Natural killer cell (primary cell): Measurements from ENCODE around the gene LHX6. TPM values are rescaled to one million over a fixed set of nuclear protein-coding genes. Genes with fewer than 3 reads are reported as not detected.

Experiments
- ATAC-seq, 3 donors: fragments of 150-1000 bp in 2 of 3; fragments of 200-7000 bp in 1 of 3; cut with Tn5 transposase; 1 replicate in 1 of 3; 2 replicates in 2 of 3; pipeline ENCODE4 v1.10.0; 2021; ENCODE audit warnings: mild to moderate bottlenecking in 2 of 3, moderate library complexity in 2 of 3
- DNase-seq, 2 donors: peaks; one replicate each; pipeline versions ENCODE4 v3.0.0 to v3.0.0-alpha.2; 2013 to 2021; ENCODE audit warnings: mixed read lengths in 1 of 2
- H3K27ac ChIP-seq: one replicate; pipeline ENCODE4 v1.5.1; 2013; ENCODE audit warnings: mild to moderate bottlenecking, low read length
- H3K27me3 ChIP-seq: one replicate; pipeline ENCODE4 v1.6.1; 2013; ENCODE audit warnings: low read length; ENCODE audit not compliant: control insufficient read depth, insufficient read depth
- H3K36me3 ChIP-seq: one replicate; pipeline ENCODE4 v1.6.1; 2013; ENCODE audit warnings: low read length; ENCODE audit not compliant: control insufficient read depth, insufficient read depth
- H3K4me1 ChIP-seq: one replicate; pipeline ENCODE4 v1.6.1; 2013; ENCODE audit warnings: low read length; ENCODE audit not compliant: control insufficient read depth, insufficient read depth
- H3K4me3 ChIP-seq: one replicate; pipeline ENCODE4 v1.5.1; 2013; ENCODE audit warnings: low read length
- H3K9me3 ChIP-seq: one replicate; pipeline ENCODE4 v1.6.1; 2013; ENCODE audit warnings: low read length; ENCODE audit not compliant: control insufficient read depth, insufficient read depth
- H3K27ac Mint-ChIP-seq, 2 donors: one replicate each; pipeline ENCODE4 v1.8.0; 2022; ENCODE audit warnings: mild to moderate bottlenecking in 2 of 2, mixed read lengths in 2 of 2, moderate library complexity in 1 of 2
- H3K27me3 Mint-ChIP-seq, 2 donors: one replicate each; pipeline ENCODE4 v1.8.0; 2022; ENCODE audit warnings: low read depth in 2 of 2, mixed read lengths in 2 of 2
- H3K36me3 Mint-ChIP-seq: one replicate; pipeline ENCODE4 v1.8.0; 2022; ENCODE audit warnings: mixed read lengths
- H3K4me1 Mint-ChIP-seq, 2 donors: one replicate each; pipeline ENCODE4 v1.8.0; 2022; ENCODE audit warnings: mixed read lengths in 2 of 2
- H3K4me3 Mint-ChIP-seq: one replicate; pipeline ENCODE4 v1.8.0; 2022; ENCODE audit warnings: mild to moderate bottlenecking, moderate library complexity, mixed read lengths
- H3K9me3 Mint-ChIP-seq, 2 donors: one replicate each; pipeline ENCODE4 v1.8.0; 2022; ENCODE audit warnings: mixed read lengths in 2 of 2
- WGBS: methylation state at CpG from one replicate; pipeline ENCODE4 v1.1.7; 2013; ENCODE audit warnings: missing lambda C conversion rate; ENCODE audit not compliant: insufficient coverage; 5-methylcytosine and 5-hydroxymethylcytosine counted together
- intact Hi-C: fragments of 100-400 bp; cut with micrococcal nuclease; formaldehyde crosslinking; loops from one replicate; pipeline ENCODE4 v1.14.2; 2022
- total RNA-seq, 4 donors: library from RNA; stranded (reverse); fragments of 120-200 nt in 1 of 4; gene quantifications; one replicate each; pipeline versions ENCODE4 v1.2.3 to v1.2.4, GENCODE V29; 2013 to 2022
- TF ChIP-seq, protein P1 (sequence below): fragments of 200-600 bp; IDR thresholded peaks from one replicate; pipeline ENCODE4 v1.8.0; 2022; ENCODE audit warnings: antibody characterized with exemption

Gene LHX6
- total RNA-seq, 3 donors from 2014 or later (not counting 1 experiment from before 2014, with no cell fraction given) = not detected

DNA sequence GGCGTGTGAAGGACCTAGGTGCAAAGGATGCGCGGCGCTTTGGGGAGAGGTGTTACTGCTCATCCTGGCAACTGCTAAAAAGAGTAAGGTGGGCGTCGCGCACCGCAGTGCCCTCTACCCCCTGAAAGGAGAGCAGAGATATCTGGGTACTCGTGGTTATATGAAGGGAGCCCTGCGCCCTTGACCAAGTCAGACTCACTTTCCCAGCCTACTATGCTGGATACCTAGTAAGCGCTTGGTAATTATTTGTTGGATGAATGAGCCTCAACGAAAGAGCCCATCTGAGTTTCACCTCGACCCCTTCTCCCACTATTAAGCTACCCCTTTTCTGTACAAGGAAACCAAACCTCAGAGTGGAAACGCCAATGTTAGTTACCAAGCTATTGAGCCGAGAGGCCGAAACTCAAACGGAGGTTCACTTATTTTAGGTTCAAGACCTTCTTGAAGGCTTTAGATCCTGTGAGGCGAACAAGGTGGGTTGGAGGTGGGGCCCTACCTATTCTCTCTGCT is 8.0 kb downstream of the LHX6 start:
- Mint-ChIP-seq H3K4me1 (peaks cover 18 to 25% of the 10 kb centered on the region in 2 donors), H3K27me3 (peaks cover 72 to 84% of the 10 kb centered on the region in 2 donors), H3K4me3 (no peak overlapping the region), H3K9me3 (no peaks in the 10 kb centered on the region), H3K36me3 (no peaks in the 10 kb centered on the region), H3K27ac (no peak overlapping the region)
- H3K27ac ChIP-seq = no peak overlapping the region
- no peak for DNase-seq
- no peak overlapping the region for H3K4me3 ChIP-seq
- TF ChIP-seq, protein P1, sequence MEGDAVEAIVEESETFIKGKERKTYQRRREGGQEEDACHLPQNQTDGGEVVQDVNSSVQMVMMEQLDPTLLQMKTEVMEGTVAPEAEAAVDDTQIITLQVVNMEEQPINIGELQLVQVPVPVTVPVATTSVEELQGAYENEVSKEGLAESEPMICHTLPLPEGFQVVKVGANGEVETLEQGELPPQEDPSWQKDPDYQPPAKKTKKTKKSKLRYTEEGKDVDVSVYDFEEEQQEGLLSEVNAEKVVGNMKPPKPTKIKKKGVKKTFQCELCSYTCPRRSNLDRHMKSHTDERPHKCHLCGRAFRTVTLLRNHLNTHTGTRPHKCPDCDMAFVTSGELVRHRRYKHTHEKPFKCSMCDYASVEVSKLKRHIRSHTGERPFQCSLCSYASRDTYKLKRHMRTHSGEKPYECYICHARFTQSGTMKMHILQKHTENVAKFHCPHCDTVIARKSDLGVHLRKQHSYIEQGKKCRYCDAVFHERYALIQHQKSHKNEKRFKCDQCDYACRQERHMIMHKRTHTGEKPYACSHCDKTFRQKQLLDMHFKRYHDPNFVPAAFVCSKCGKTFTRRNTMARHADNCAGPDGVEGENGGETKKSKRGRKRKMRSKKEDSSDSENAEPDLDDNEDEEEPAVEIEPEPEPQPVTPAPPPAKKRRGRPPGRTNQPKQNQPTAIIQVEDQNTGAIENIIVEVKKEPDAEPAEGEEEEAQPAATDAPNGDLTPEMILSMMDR = no peak
- intact Hi-C loops = no loop called here
- H3K9me3 ChIP-seq = no peaks in the 10 kb centered on the region
- peaks cover 18% of the 10 kb centered on the region for H3K4me1 ChIP-seq
- 64% methylated on average over 16 of the region's 18 CpGs for WGBS
- H3K36me3 ChIP-seq = no peaks in the 10 kb centered on the region
- peaks cover 32% of the 10 kb centered on the region for H3K27me3 ChIP-seq
- ATAC-seq = no peak

DNA sequence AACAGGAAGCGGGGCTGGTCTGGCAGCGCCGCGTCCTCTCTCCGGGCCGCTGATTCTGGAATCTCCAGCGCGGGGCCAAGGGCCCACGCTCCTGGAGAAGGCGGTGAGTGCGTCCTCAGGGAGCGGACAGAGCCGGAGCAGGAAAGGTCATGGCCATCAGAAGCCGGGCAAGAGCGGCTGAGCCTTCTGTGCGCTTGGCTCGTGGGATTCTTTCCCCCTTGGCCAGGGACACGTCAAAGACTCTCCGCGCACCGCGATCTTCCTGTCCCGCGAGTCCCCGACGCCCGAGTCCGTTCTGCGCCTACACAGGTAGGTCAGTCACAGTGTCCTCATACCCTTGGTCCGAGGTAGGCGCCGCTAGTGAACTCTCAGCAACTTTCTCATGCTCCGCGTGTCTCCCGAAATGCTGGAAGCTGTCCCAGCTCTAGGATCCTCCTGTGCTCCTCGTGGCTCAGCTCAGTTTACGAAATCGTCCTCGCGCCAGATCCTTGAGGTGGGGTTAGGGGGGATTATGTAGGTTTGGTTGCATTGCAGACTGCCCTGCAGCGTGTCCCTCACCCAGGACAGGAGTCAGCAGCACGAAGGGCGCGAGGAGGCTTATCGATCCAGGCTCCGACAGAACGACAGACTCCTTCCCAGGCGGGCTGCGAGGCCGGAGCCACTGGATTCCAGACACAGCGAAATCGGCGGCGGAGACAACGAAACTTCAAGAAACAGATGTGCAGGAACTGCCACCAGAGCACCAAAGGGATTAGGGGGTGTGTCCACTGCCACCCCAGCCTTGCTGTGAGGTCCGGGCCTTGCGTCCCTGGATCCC is 8.7 kb downstream of the LHX6 start:
- no peaks in the 10 kb centered on the region for H3K36me3 ChIP-seq
- peaks cover 77 to 84% of the 10 kb centered on the region in 2 donors for H3K27me3 Mint-ChIP-seq
- 41% methylated on average over 57 of the region's 57 CpGs for WGBS
- peaks cover 18 to 25% of the 10 kb centered on the region in 2 donors for H3K4me1 Mint-ChIP-seq
- no peak overlapping the region for H3K27ac ChIP-seq
- H3K4me3 ChIP-seq = no peak overlapping the region
- H3K27me3 ChIP-seq = peaks cover 32% of the 10 kb centered on the region
- no peak overlapping the region for H3K4me3 Mint-ChIP-seq
- intact Hi-C loops = no loop called here
- ATAC-seq (no peak), DNase-seq (no peak)
- TF ChIP-seq, protein P1 = no peak
- H3K27ac Mint-ChIP-seq = no peak overlapping the region
- peaks cover 18% of the 10 kb centered on the region for H3K4me1 ChIP-seq
- H3K9me3 Mint-ChIP-seq = no peaks in the 10 kb centered on the region
- no peaks in the 10 kb centered on the region for H3K9me3 ChIP-seq
- no peaks in the 10 kb centered on the region for H3K36me3 Mint-ChIP-seq

DNA sequence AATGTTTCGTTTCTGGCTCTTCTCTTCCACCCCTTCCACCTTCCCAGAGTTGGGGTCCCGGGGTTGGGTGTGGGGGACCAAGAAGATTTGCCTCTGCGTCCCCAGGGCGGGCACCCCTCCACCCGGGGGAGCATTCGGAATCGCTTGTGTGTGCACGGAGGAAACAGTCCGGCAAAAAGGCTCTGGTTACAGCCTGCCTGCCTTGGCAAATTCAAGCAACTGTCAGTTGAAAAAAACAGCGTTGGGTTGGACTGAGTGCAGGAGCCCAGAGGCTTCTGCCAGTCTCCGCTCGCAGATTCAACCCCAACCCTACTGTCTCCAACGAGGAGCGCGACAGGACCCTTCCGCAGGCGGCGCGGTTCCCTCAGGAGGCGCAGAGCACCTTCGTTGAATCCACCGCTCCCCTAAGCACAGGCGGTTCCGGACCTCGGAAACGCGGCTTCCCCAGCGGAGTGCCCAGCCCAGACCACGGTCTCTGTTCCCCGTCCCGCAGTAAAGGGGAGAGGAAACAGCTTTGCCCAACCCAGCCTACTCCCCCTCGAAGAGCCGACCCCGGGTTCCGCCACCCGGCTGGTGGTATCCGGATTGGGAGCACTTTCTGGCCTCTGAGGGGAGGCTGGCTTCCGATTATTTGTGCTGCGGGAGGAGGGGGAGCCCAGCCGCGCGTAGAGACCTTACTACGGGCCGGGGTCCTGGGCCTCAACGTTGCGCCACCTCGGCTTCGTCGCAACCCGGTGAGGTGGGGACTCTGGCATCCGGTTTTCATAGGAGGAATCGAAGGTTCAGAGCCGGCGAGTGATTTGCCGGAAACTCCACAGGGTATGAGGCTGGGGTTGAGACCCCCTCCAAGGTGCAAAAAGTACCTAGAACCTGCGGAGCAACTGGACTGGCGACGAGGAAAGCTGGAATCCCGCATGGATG is 9.6 kb downstream of the LHX6 start:
- Histone ChIP-seq H3K9me3 (no peaks in the 10 kb centered on the region), H3K36me3 (no peaks in the 10 kb centered on the region), H3K4me3 (no peak overlapping the region), H3K27ac (no peak overlapping the region), H3K27me3 (peaks cover 36% of the 10 kb centered on the region), H3K4me1 (peaks cover 20% of the 10 kb centered on the region)
- ATAC-seq = no peak
- Mint-ChIP-seq H3K4me1 (peaks cover 22 to 24% of the 10 kb centered on the region in 2 donors), H3K27ac (no peak overlapping the region), H3K9me3 (no peaks in the 10 kb centered on the region), H3K27me3 (peaks cover 79 to 84% of the 10 kb centered on the region in 2 donors), H3K36me3 (no peaks in the 10 kb centered on the region), H3K4me3 (peak overlapping the region; percentile 55)
- TF ChIP-seq, protein P1 = no peak
- WGBS = under 1% methylated on average over 57 of the region's 59 CpGs
- intact Hi-C loops = no loop called here
- DNase-seq = peak in 1 of 2 donors; percentile 11
